NCI-H345 treated with DMSO at 0.1 percent for 48 hours (cell line): ENCODE data around the gene CTXN1.

Experiments
- DNase-seq: peaks from one replicate; lab custom pipeline; 2025; ENCODE audit not compliant: unreplicated experiment; lab: John Stamatoyannopoulos, UW

The CTXN1 gene

GRCh38 chr19:7915250-7916102 is 10.5 kb downstream of the CTXN1 start:
- DNase-seq: no peak

GRCh38 chr19:7914598-7915045 is 11.3 kb downstream of the CTXN1 start, which contains the start of gene TGFBR3L:
Gene TGFBR3L, plus strand, starts transcription at chr19:7914830.
- no peak for DNase-seq

GRCh38 chr19:7914099-7914498 is 11.8 kb downstream of the CTXN1 start:
- DNase-seq: no peak

GRCh38 chr19:7913652-7914051 is 12.3 kb downstream of the CTXN1 start:
- no peak for DNase-seq

GRCh38 chr19:7912697-7913564 is 13.0 kb downstream of the CTXN1 start:
- no peak for DNase-seq

GRCh38 chr19:7912144-7912696 is 13.7 kb downstream of the CTXN1 start:
- DNase-seq: no peak

DNA sequence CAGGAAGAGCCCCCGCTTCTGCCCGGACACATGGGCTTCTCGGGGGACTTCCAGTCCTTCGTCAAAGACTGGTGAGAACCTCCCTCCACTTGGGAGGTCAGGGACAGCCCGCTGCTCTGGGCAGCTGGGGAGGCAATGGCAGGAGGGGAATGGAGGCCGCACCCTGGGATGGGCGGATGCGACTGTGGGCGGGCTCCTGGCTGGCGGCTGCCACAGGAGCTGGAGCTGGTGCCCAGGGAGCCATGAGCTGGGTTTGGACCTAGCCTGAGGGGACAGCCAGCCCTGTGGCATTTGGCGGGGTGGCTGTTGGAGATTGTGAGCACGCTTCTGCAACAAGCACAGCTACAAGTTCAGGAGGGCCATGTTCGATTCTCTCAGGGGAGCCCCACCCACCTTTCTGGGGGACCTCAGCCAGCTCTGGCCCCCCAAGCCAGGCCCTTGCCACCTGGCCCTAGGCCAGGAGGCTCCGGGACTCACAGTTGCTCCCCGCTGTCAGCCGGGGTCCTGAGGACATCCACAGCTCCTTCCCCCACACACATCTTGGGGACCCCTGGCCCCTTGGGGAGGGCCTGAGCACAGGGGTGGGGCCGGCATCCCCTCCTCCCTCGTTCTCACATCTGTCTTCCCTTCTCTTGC is 14.3 kb downstream of the CTXN1 start:
- DNase-seq: no peak

- no peak for DNase-seq
These were observed 15.4 kb downstream of the CTXN1 start for GRCh38 chr19:7910321-7911161.

DNA sequence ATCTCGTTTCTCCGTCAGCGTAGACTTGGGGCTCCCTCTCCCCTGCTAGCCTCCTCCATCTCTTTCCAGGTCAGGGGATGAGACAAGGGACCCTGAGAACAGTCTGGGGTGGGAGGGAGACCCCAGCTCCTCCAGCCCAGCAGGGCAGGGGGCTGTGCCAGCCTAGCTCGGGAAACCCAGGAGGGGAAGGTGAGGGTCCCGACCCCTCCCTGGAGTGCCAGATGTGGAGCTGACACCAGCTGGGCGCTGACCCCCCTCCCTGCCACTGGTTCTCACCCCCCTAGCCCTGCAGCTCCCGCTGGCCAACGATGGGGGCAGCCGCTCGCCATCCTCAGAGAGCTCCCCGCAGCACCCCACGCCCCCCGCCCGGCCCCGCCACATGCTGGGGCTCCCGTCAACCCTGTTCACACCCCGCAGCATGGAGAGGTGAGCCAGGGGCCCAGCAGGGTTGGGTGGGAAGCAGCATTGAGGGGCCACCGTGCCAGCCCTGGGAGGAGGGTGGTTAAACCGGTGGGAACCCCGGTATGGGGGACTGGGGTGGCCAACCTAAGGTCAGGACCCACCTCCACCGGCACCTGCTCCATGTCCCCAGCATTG is 16.4 kb downstream of the CTXN1 start:
- no peak for DNase-seq

DNA sequence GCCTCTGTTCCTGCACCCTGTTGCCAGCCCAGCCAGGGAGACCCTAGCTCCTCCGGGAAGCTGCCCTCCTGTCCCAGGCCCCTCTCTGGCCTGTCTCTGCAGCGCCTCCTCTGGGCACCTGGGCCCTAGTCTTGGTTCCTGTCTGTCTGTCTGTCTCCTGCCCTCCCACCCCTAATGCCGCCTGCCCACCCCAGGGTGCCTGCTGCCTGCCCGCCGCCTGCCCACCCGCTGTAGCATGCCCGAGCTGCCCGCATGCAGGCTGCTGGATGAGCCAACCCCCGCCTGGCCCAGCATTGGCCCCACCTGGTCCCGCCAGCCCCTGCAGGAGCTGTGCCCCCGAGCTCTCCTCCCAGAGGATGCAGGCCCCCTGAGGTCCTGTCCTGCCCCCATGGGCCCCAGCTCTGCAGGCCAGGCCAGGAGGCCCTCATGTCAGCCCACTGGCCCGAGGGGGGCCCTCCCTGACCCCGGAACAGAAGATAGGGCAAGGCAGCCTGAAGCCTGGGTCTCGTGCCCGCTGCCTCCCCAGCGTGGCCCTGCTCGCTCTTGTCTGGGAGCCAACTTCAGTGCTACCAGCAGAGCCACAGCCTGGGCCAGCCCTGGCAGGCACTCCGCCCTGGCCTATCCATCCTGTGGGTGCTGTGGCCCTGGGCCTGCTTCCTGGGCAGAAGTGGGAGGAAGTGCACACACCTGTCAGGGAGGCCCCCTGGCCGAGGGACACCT is 17.0 kb downstream of the CTXN1 start:
- DNase-seq: no peak

- DNase-seq: no peak
These were observed 17.7 kb downstream of the CTXN1 start for GRCh38 chr19:7908078-7908699.

GRCh38 chr19:7907544-7907943 is 18.4 kb downstream of the CTXN1 start:
- no peak for DNase-seq

- DNase-seq: no peak
These were observed 18.8 kb downstream of the CTXN1 start for GRCh38 chr19:7907122-7907521.

DNA sequence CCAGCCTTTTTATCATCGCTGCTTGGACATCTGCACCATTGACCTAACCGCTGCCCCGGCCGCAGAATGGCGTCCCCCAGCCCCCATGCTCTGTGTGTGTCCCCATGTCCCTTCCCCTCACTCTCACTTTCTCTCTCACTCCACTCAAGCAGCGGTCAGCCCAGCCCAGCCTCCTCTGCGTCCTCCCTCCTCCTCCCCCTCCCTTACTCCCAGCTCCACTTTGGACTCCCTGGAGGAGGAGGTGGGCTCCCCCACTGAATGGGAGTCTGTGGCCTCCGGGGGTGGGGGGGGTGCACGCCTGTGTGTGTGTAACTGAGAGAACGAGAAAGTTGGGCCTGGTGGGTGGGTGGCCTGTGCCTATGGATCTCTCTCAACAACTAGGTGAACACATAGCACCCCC is 20.1 kb downstream of the CTXN1 start:
- no peak for DNase-seq

DNA sequence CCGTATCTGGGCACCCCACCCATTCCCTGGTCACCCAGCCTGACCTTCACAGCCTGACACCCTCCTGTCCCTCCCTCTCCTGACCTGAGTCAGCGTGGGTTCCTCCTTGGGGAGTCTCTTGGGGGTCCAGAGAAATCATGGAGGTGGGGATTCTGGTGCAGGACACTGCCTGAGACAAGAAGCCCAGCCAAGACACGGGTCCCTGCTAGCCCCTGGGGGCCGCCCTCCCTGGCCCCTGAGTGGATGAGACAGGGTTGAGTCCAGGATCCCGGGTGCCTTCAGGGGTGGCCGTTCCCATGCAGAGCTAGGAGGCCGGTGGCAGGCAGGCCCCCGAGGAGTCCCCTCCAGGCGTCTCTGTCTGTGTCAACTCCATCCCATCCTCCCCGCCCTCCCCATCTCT is 20.7 kb downstream of the CTXN1 start:
- no peak for DNase-seq

GRCh38 chr19:7904074-7905020 is 21.6 kb downstream of the CTXN1 start:
- no peak for DNase-seq

DNA sequence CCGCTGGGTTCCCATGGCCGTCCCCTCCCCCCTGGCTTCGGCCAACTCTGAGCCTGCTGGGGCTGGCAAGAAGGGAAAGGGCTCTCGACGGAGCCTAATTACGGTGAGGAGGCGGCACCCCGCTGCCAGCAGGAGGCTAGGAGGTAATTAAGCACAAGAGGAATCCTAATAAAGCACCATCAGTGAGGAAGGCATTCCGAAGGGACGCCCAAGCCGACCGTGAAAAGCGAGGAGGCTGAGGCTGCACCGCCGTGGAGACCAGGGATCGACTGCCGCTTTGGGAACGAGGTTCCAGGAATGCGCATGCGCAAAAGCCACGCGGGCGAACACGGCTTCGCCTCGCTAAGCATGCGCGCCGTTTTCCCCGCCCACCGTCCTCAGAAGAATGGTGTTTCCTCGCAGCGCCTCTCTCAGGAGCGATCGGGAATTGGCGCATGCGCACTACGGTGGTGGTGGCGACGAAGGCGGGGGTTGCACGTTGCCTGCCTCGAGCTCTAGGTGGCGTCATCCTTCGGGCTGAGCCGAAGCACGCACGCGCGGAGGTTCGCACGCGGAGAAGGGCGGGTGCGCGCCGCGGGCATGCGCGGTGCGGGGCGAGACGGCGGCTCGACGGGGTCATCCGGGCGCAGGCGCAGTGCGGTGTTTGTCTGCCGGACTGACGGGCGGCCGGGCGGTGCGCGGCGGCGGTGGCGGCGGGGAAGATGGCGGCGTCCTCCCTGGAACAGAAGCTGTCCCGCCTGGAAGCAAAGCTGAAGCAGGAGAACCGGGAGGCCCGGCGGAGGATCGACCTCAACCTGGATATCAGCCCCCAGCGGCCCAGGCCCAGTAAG is 22.5 kb downstream of the CTXN1 start, which contains the start of gene MAP2K7:
Gene MAP2K7, plus strand, starts transcription at position 634 of the 830 bp plus-strand sequence. Its CDS starts 68 bp downstream, at position 702.
- DNase-seq: peak; percentile 98
